ENCODE data around the gene TTC9B. TPM values are rescaled to one million over a fixed set of nuclear protein-coding genes. Genes with fewer than 3 reads are reported as not detected.

Gene TTC9B
- total and polyA plus RNA-seq, 2 of the 13 experiments (the other 11 are each of a cell fraction or from before 2014, with no cell fraction given): not detected

- TF ChIP-seq MAFF (IDR thresholded peaks at IDR 0.05; ENCODE audit: low read depth, low read length): no peak
- Histone ChIP-seq H2AFZ (ENCODE audit: low read length) (no peak overlapping the region), H3K27me3 (ENCODE audit: control insufficient read depth in 1 of 2, insufficient read depth in 2 of 2, low read length in 2 of 2) (no peaks in the 10 kb centered on the region), H3K9me3 (ENCODE audit: low read length) (no peaks in the 10 kb centered on the region), H3K79me2 (ENCODE audit: insufficient read depth, low read length) (peaks cover 75% of the 10 kb centered on the region), H4K20me1 (ENCODE audit: insufficient read depth, low read length) (peaks cover 37% of the 10 kb centered on the region; the same call in 1 of the 2 replicates), H3K4me1 (ENCODE audit: insufficient read depth, low read length) (peaks cover 19% of the 10 kb centered on the region), H3K4me2 (ENCODE audit: low read depth, low read length) (no peak overlapping the region), H3K9ac (ENCODE audit: insufficient read depth, low read depth, low read length) (no peak overlapping the region), H3K27ac (ENCODE audit: extremely low read length, insufficient read depth, low read length) (no peak overlapping the region), H3K4me3 (replicated peaks in 1 of 3; ENCODE audit: insufficient read depth in 1 of 3, low read depth in 2 of 3, low read length in 3 of 3) (no peak overlapping the region), H3K36me3 (replicated peaks in 1 of 2; ENCODE audit: control insufficient read depth in 1 of 2, insufficient read depth in 2 of 2, low read length in 2 of 2) (peaks cover 10 to 41% of the 10 kb centered on the region in 2 experiments; a peak in 4 of 5 replicates)
- ChIA-PET CTCF (ENCODE audit: low intra/inter-chr PET ratio, low total read pairs) (no interaction called here), POLR2A (no interaction called here)
- DNase-seq (ENCODE audit: low spot score): no peak
- BruUV-seq (replicated peaks): no TSS peak
- WGBS (ENCODE audit: low lambda C conversion rate): 96% methylated on average over 6 of the region's 6 CpGs
- ATAC-seq: no peak
- intact Hi-C loops (cut with micrococcal nuclease; ENCODE audit: unreplicated experiment) (no loop called here), in situ Hi-C loops (cut with HindIII; ENCODE audit: extremely low pct_ligation_motif_present, low pct_unique_long_range_greater_than_20kb) (no loop called here)
- no peak for FAIRE-seq
Observed at GRCh38 chr19:40267601-40267997, 49.4 kb upstream of the TTC9B start.

- intact Hi-C loops (cut with micrococcal nuclease; ENCODE audit: unreplicated experiment) (no loop called here), in situ Hi-C loops (cut with HindIII; ENCODE audit: extremely low pct_ligation_motif_present, low pct_unique_long_range_greater_than_20kb) (no loop called here)
- Histone ChIP-seq H2AFZ (ENCODE audit: low read length) (no peak overlapping the region), H3K27ac (ENCODE audit: extremely low read length, insufficient read depth, low read length) (no peak overlapping the region), H3K79me2 (ENCODE audit: insufficient read depth, low read length) (peaks cover 69% of the 10 kb centered on the region), H3K9ac (ENCODE audit: insufficient read depth, low read depth, low read length) (no peak overlapping the region), H3K9me3 (ENCODE audit: low read length) (no peaks in the 10 kb centered on the region), H3K36me3 (replicated peaks in 1 of 2; ENCODE audit: control insufficient read depth in 1 of 2, insufficient read depth in 2 of 2, low read length in 2 of 2) (peaks cover 13 to 40% of the 10 kb centered on the region in 2 experiments; a peak in 4 of 5 replicates), H3K4me1 (ENCODE audit: insufficient read depth, low read length) (peaks cover 19% of the 10 kb centered on the region), H3K27me3 (ENCODE audit: control insufficient read depth in 1 of 2, insufficient read depth in 2 of 2, low read length in 2 of 2) (no peaks in the 10 kb centered on the region), H3K4me3 (replicated peaks in 1 of 3; ENCODE audit: insufficient read depth in 1 of 3, low read depth in 2 of 3, low read length in 3 of 3) (no peak overlapping the region), H4K20me1 (ENCODE audit: insufficient read depth, low read length) (peaks cover 32% of the 10 kb centered on the region; the same call in 1 of the 2 replicates), H3K4me2 (ENCODE audit: low read depth, low read length) (no peak overlapping the region)
- ChIA-PET POLR2A (no interaction called here), CTCF (ENCODE audit: low intra/inter-chr PET ratio, low total read pairs) (no interaction called here)
- no TSS peak for BruUV-seq (replicated peaks)
- FAIRE-seq: no peak
- no peak for DNase-seq (ENCODE audit: low spot score)
- WGBS (ENCODE audit: low lambda C conversion rate): 91% methylated on average over 15 of the region's 15 CpGs
- ATAC-seq: no peak
- TF ChIP-seq CHD4 (IDR thresholded peaks at IDR 0.05; ENCODE audit: borderline replicate concordance, low read length) (no peak), ZNF841 (CRISPR knock-in tag; IDR thresholded peaks at IDR 0.05; ENCODE audit: borderline replicate concordance) (no peak), ZNF691 (CRISPR knock-in tag; IDR thresholded peaks at IDR 0.05; ENCODE audit: borderline replicate concordance, low read depth) (no peak), ZNF646 (CRISPR knock-in tag; IDR thresholded peaks at IDR 0.05) (no peak), MED1 (CRISPR knock-in tag; IDR thresholded peaks at IDR 0.05) (no peak), ZNF75D (CRISPR knock-in tag; IDR thresholded peaks at IDR 0.05; ENCODE audit: borderline replicate concordance) (no peak), ZNF891 (CRISPR knock-in tag; IDR thresholded peaks at IDR 0.05) (no peak), E2F5 (CRISPR knock-in tag; conservative IDR thresholded peaks at IDR 0.05) (no peak), AHR (CRISPR knock-in tag; IDR thresholded peaks at IDR 0.05) (no peak)
Observed at GRCh38 chr19:40266912-40267600, 48.9 kb upstream of the TTC9B start.
